Measurements from ENCODE around the gene GABBR2.

Gene GABBR2

GRCh38 chr9:98455256-98456155, 253.2 kb downstream of the GABBR2 start:
- H3K4me3 ChIP-seq (ENCODE audit: low read depth, low read length) = no peak overlapping the region
- TF ChIP-seq, protein P1, sequence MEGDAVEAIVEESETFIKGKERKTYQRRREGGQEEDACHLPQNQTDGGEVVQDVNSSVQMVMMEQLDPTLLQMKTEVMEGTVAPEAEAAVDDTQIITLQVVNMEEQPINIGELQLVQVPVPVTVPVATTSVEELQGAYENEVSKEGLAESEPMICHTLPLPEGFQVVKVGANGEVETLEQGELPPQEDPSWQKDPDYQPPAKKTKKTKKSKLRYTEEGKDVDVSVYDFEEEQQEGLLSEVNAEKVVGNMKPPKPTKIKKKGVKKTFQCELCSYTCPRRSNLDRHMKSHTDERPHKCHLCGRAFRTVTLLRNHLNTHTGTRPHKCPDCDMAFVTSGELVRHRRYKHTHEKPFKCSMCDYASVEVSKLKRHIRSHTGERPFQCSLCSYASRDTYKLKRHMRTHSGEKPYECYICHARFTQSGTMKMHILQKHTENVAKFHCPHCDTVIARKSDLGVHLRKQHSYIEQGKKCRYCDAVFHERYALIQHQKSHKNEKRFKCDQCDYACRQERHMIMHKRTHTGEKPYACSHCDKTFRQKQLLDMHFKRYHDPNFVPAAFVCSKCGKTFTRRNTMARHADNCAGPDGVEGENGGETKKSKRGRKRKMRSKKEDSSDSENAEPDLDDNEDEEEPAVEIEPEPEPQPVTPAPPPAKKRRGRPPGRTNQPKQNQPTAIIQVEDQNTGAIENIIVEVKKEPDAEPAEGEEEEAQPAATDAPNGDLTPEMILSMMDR (IDR thresholded peaks at IDR 0.05; ENCODE audit: low read depth, low read length, missing control alignments) = no peak
- no peak for DNase-seq (ENCODE audit: low read depth)

- DNase-seq (ENCODE audit: low read depth) = no peak
- TF ChIP-seq, protein P1 (IDR thresholded peaks at IDR 0.05; ENCODE audit: low read depth, low read length, missing control alignments) = no peak
- H3K4me3 ChIP-seq (ENCODE audit: low read depth, low read length) = no peak overlapping the region
Measured at GRCh38 chr9:98453589-98454311, 255.0 kb downstream of the GABBR2 start.

GRCh38 chr9:98451576-98451975, 257.2 kb downstream of the GABBR2 start:
- DNase-seq (ENCODE audit: low read depth) = no peak
- TF ChIP-seq, protein P1 (IDR thresholded peaks at IDR 0.05; ENCODE audit: low read depth, low read length, missing control alignments) = no peak
- no peak overlapping the region for H3K4me3 ChIP-seq (ENCODE audit: low read depth, low read length)

- H3K4me3 ChIP-seq (ENCODE audit: low read depth, low read length) = no peak overlapping the region
- TF ChIP-seq, protein P1 (IDR thresholded peaks at IDR 0.05; ENCODE audit: low read depth, low read length, missing control alignments) = no peak
- DNase-seq (ENCODE audit: low read depth) = no peak
Measured at GRCh38 chr9:98450496-98450895, 258.2 kb downstream of the GABBR2 start.

DNA sequence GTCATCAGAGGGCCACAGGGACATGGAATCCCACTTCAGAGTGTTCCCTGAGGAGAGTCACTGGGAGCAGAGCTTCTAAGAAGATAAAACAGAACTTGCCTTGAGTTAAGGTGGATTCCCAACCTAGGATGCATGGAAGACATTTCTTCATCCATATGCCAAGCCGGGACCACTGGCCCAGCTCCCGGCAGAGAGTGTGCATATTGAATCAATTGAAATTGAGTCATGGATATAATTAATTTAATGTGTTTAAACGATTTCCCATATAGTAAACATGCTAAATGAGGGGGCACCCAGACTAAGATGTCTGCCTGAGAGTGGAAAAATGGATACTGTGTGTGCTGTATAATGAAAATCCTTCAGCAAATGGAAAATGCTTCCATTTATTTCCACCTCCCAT, 258.9 kb downstream of the GABBR2 start:
- no peak for DNase-seq (ENCODE audit: low read depth)
- H3K4me3 ChIP-seq (ENCODE audit: low read depth, low read length) = no peak overlapping the region
- TF ChIP-seq, protein P1 (IDR thresholded peaks at IDR 0.05; ENCODE audit: low read depth, low read length, missing control alignments) = no peak

DNA sequence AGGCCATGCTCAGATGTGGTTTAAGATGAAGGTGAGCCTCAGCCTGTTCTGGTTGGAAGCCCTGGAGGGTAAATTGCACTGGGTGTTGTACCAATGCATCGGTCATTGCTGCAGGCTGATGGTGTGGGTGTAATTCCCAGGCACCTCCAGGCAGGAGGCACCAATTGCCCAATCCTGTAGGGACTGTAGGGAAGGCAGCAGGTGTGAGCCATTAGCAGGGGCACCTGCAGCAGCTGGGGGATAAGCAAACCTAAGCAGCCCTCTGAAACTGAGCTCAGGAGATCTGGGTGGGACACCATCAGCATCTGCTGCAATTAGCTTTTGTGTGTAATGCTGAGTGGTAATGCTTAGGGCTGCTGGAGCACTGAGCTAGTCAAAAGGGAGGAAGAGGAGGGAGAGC, 263.2 kb downstream of the GABBR2 start:
- TF ChIP-seq, protein P1 (IDR thresholded peaks at IDR 0.05; ENCODE audit: low read depth, low read length, missing control alignments) = no peak
- no peak for DNase-seq (ENCODE audit: low read depth)
- H3K4me3 ChIP-seq (ENCODE audit: low read depth, low read length) = no peak overlapping the region
